DOHH2 (cell line): ENCODE data around the gene PPP2R2C.

ENCODE experiments used
- H3F3A ChIP-seq: fragments of 200-600 bp; sonication (generic), shearing (Covaris generic); 2 replicates; pipeline ENCODE4 v1.6.0; 2016; ENCODE audit warnings: antibody characterized with exemption, mild to moderate bottlenecking; ENCODE audit not compliant: control insufficient read depth, insufficient read depth
- H3K27ac ChIP-seq: fragments of 200-600 bp; sonication (generic); 2 replicates; pipeline ENCODE4 v1.5.1; 2014; ENCODE audit warnings: low read depth, mild to moderate bottlenecking, low read length, moderate library complexity
- H3K27me3 ChIP-seq: fragments of 200-600 bp; sonication (generic); 2 replicates; pipeline ENCODE4 v1.6.1; 2014; ENCODE audit warnings: mild to moderate bottlenecking, low read length, mixed read lengths; ENCODE audit not compliant: control insufficient read depth
- H3K36me3 ChIP-seq: fragments of 200-600 bp; sonication (generic); 2 replicates; pipeline ENCODE4 v1.6.1; 2014; ENCODE audit warnings: mild to moderate bottlenecking, low read length, moderate library complexity, mixed read lengths; ENCODE audit not compliant: control insufficient read depth
- H3K4me1 ChIP-seq: fragments of 200-600 bp; sonication (generic); 2 replicates; pipeline ENCODE4 v1.6.1; 2014; ENCODE audit warnings: mild to moderate bottlenecking, low read length, mixed read lengths; ENCODE audit not compliant: control insufficient read depth
- H3K4me2 ChIP-seq: fragments of 200-600 bp; sonication (generic); 2 replicates; pipeline ENCODE4 v1.6.0; 2014; ENCODE audit warnings: mild to moderate bottlenecking, low read length, moderate library complexity
- H3K4me3 ChIP-seq: fragments of 200-600 bp; sonication (generic); 2 replicates; pipeline ENCODE4 v1.5.1; 2014; ENCODE audit warnings: mild to moderate bottlenecking, low read length, mixed read lengths
- H3K79me2 ChIP-seq: fragments of 200-600 bp; sonication (generic); 2 replicates; pipeline ENCODE4 v1.6.1; 2014; ENCODE audit warnings: mild to moderate bottlenecking, low read length, mixed read lengths; ENCODE audit not compliant: control insufficient read depth
- H3K9me2 ChIP-seq: fragments of 200-600 bp; sonication (generic); replicated peaks from 2 replicates; pipeline ENCODE4 v1.6.1; 2014; ENCODE audit warnings: mild to moderate bottlenecking, low read length, mixed read lengths; ENCODE audit not compliant: control insufficient read depth
- H3K9me3 ChIP-seq: fragments of 200-600 bp; sonication (generic); 2 replicates; pipeline ENCODE4 v1.6.1; 2014; ENCODE audit warnings: antibody characterized with exemption, low read length, mixed read lengths; ENCODE audit not compliant: control insufficient read depth, insufficient read depth
- H4K20me1 ChIP-seq: fragments of 200-600 bp; sonication (generic); 2 replicates; pipeline ENCODE4 v1.6.0; 2014; ENCODE audit warnings: low read depth, mild to moderate bottlenecking, antibody characterized with exemption, low read length, moderate library complexity; ENCODE audit not compliant: control insufficient read depth, insufficient read depth
- EZH2phosphoT487 ChIP-seq: fragments of 200-600 bp; sonication (generic); IDR thresholded peaks from 2 replicates; pipeline ENCODE4 v1.6.1; 2017; ENCODE audit warnings: borderline replicate concordance, mild to moderate bottlenecking, antibody characterized with exemption, low read length, moderate library complexity, mixed read lengths
- TF ChIP-seq, protein P1 (sequence below): fragments of 200-600 bp; sonication (generic); IDR thresholded peaks from one replicate; pipeline ENCODE4 v1.5.1; 2014; ENCODE audit warnings: antibody characterized with exemption, mild to moderate bottlenecking, low read depth, low read length; ENCODE audit not compliant: poor library complexity, severe bottlenecking

The PPP2R2C gene

DNA sequence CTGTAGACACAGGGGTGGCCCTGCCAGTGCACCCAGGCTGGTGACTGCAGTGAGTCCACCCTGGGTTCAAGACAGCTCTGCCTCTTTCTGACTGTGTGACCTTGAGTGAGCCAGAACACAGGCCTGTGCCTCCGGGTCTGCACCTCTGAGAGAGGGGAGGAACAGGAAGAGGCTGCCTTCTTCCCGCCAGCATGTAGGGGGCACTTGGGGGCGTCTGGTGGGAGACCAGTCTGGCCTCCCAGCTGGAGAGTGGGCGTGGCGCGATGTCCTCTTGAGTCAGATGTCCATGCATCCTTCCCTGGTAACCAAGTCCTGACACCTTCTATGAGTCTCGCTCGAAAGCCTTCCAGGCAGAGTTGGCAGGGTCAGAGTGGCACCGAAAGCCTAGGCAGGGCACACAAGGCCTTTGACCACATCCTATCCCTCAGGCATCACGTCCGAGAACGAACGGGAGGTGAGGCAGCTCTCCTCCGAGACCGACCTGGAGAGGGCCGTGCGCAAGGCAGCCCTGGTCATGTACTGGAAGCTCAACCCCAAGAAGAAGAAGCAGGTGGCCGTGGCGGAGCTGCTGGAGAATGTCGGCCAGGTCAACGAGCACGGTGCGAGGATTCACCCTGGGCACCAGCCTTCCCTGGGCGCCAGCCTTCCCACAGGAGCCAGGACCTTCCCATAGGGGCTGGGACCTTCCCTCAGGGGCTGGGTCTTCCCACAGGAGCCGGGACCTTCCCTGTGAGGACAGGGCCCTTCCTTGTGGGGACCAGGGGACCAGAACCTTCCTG is 181.5 kb downstream of the PPP2R2C start:
- Histone ChIP-seq H3K36me3 (no peaks in the 10 kb centered on the region), H3K4me2 (no peak overlapping the region), H3K9me2 (no peaks in the 10 kb centered on the region), H3K27ac (no peak overlapping the region), H3K4me1 (no peaks in the 10 kb centered on the region), H3K79me2 (no peaks in the 10 kb centered on the region), H3F3A (no peaks in the 10 kb centered on the region), H3K27me3 (no peaks in the 10 kb centered on the region), H4K20me1 (no peaks in the 10 kb centered on the region), H3K4me3 (no peak overlapping the region), H3K9me3 (no peaks in the 10 kb centered on the region)
- TF ChIP-seq, protein P1, sequence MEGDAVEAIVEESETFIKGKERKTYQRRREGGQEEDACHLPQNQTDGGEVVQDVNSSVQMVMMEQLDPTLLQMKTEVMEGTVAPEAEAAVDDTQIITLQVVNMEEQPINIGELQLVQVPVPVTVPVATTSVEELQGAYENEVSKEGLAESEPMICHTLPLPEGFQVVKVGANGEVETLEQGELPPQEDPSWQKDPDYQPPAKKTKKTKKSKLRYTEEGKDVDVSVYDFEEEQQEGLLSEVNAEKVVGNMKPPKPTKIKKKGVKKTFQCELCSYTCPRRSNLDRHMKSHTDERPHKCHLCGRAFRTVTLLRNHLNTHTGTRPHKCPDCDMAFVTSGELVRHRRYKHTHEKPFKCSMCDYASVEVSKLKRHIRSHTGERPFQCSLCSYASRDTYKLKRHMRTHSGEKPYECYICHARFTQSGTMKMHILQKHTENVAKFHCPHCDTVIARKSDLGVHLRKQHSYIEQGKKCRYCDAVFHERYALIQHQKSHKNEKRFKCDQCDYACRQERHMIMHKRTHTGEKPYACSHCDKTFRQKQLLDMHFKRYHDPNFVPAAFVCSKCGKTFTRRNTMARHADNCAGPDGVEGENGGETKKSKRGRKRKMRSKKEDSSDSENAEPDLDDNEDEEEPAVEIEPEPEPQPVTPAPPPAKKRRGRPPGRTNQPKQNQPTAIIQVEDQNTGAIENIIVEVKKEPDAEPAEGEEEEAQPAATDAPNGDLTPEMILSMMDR = no peak
- no peak for TF ChIP-seq EZH2phosphoT487

DNA sequence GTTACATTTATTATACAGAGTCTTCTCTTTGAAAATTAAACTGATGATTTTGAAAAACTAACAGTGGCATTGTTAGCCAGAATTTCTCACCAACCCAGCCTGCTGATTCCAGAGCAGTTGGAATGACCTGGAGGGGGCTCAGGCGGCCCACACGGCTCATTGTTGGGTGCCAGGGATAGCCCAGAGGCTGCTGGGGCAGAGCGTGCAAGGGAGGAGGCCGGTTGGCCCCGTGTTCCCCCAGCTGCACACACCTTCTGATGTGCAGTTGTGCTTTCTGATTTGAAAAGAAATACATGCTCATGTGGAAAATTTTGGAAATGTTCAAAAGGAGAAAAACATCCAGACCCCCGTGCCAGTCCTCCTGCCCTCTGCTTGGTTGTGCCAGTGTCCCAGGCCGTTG is 182.2 kb downstream of the PPP2R2C start:
- H3K36me3 ChIP-seq = no peaks in the 10 kb centered on the region
- H3F3A ChIP-seq = no peaks in the 10 kb centered on the region

DNA sequence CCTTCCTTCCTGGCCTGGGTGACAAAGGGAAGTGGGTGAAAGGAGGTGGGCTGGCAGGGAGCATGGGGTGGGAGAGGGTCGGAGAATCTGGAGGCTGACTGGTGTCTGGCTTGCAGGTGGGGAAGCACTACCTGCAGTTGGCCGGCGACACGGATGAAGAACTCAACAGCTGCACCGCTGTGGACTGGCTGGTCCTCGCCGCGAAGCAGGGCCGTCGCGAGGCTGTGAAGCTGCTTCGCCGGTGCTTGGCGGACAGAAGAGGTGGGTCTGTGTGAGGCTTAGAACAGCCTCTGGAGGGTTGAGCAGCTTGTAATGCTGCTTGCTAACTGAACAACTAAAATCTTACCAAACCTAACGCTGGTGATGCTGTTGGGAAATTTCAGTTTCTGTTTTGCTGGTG is 183.5 kb downstream of the PPP2R2C start:
- Histone ChIP-seq H3K27ac (no peak overlapping the region), H3K36me3 (no peaks in the 10 kb centered on the region), H3K4me1 (no peaks in the 10 kb centered on the region), H4K20me1 (no peaks in the 10 kb centered on the region), H3K27me3 (no peaks in the 10 kb centered on the region), H3K4me2 (no peak overlapping the region), H3K4me3 (no peak overlapping the region), H3F3A (no peaks in the 10 kb centered on the region), H3K79me2 (no peaks in the 10 kb centered on the region), H3K9me2 (no peaks in the 10 kb centered on the region), H3K9me3 (no peaks in the 10 kb centered on the region)
- no peak for TF ChIP-seq EZH2phosphoT487
- TF ChIP-seq, protein P1 = no peak

More for the DNA sequence above, 182.2 kb downstream of the PPP2R2C start:
- no peaks in the 10 kb centered on the region for H3K27me3 ChIP-seq
- H3K79me2 ChIP-seq = no peaks in the 10 kb centered on the region
- H3K4me2 ChIP-seq = no peak overlapping the region
- H3K4me1 ChIP-seq = no peaks in the 10 kb centered on the region
- H3K9me3 ChIP-seq = no peaks in the 10 kb centered on the region
- no peaks in the 10 kb centered on the region for H4K20me1 ChIP-seq
- no peaks in the 10 kb centered on the region for H3K9me2 ChIP-seq
- TF ChIP-seq EZH2phosphoT487 = no peak
- TF ChIP-seq, protein P1 = no peak
- no peak overlapping the region for H3K27ac ChIP-seq
- H3K4me3 ChIP-seq = no peak overlapping the region

DNA sequence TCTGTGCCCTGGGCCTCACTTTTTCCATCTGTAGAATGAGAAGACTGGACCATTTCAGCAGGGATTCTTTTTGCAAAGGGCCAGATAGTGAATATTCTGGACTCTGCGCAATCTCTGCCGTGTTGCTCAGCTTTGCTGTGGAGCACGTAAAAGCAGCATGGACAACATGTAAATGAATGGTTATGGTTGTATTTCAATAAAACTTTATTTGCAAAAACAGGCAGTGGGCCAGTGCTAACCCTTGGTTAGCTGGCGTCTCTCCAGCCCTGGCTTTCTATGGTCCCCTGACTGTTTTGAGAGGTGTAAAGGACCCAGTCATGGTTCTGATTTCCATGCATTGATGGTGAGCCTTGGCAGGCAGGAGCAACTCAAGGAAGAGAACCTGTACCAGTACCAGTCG is 184.1 kb downstream of the PPP2R2C start:
- Histone ChIP-seq H3K27ac (no peak overlapping the region), H3K36me3 (no peaks in the 10 kb centered on the region), H3K4me1 (no peaks in the 10 kb centered on the region), H3F3A (no peaks in the 10 kb centered on the region), H3K9me3 (no peaks in the 10 kb centered on the region), H3K4me2 (no peak overlapping the region), H3K79me2 (no peaks in the 10 kb centered on the region), H3K9me2 (no peaks in the 10 kb centered on the region), H3K4me3 (no peak overlapping the region), H3K27me3 (no peaks in the 10 kb centered on the region), H4K20me1 (no peaks in the 10 kb centered on the region)
- TF ChIP-seq, protein P1 = no peak
- TF ChIP-seq EZH2phosphoT487 = no peak
